Kidney (tissue), 14 donors: ENCODE results near the gene MYLK2. TPM values are rescaled to one million over a fixed set of nuclear protein-coding genes. Genes with fewer than 3 reads are reported as not detected.
"Not testable (repeated sequence)": the region's sequence is repeated elsewhere in the genome, so short reads cannot be mapped to it uniquely, and the experiment has no call there.

ENCODE experiments used
- DNase-seq, 5 donors: peaks; one replicate each; pipeline ENCODE4 v3.0.0-alpha.2; 2013 to 2020
- FAIRE-seq: peaks from 2 replicates; lab custom pipeline; 2012; peaks lifted over from hg19 to GRCh38; lab: Jason Lieb, UNC
- H3K27ac ChIP-seq, 2 donors: one replicate each; pipeline ENCODE4 v1.7.0; 2013; ENCODE audit warnings: low read depth in 2 of 2, low read length in 2 of 2, inconsistent platforms in 1 of 2
- H3K27me3 ChIP-seq: one replicate; pipeline ENCODE4 v1.7.1; 2013; ENCODE audit warnings: low read length, inconsistent platforms; ENCODE audit not compliant: control insufficient read depth, insufficient read depth
- H3K36me3 ChIP-seq, 3 donors: one replicate each; pipeline versions ENCODE4 v1.7.0 to v1.7.1; 2013; ENCODE audit warnings: low read length in 3 of 3, control low read depth in 1 of 3, inconsistent platforms in 1 of 3; ENCODE audit not compliant: insufficient read depth in 3 of 3, control insufficient read depth in 2 of 3
- H3K4me1 ChIP-seq, 3 donors: one replicate each; pipeline versions ENCODE4 v1.7.0 to v1.7.1; 2013; ENCODE audit warnings: low read length in 3 of 3, inconsistent platforms in 1 of 3, low read depth in 1 of 3; ENCODE audit not compliant: control insufficient read depth in 2 of 3, insufficient read depth in 2 of 3
- H3K4me3 ChIP-seq, 3 donors: one replicate each; pipeline versions ENCODE4 v1.7.0 to v1.8.1; 2013; ENCODE audit warnings: low read length in 3 of 3, control low read depth in 1 of 3, inconsistent platforms in 1 of 3
- H3K9ac ChIP-seq, 3 donors: one replicate each; pipeline versions ENCODE4 v1.7.0 to v1.7.1; 2013; ENCODE audit warnings: low read length in 3 of 3, control low read depth in 1 of 3, inconsistent platforms in 1 of 3
- H3K9me3 ChIP-seq, 3 donors: one replicate each; pipeline versions ENCODE4 v1.7.0 to v1.7.1; 2013; ENCODE audit warnings: low read length in 3 of 3, control low read depth in 1 of 3, inconsistent platforms in 1 of 3; ENCODE audit not compliant: control insufficient read depth in 2 of 3, insufficient read depth in 1 of 3
- intact Hi-C: fragments of 100-400 bp; cut with DNase I; formaldehyde crosslinking; loops from one replicate; pipeline ENCODE4 v1.11.1; 2022
- polyA plus RNA-seq: library from polyadenylated mRNA; stranded (reverse); fragments of 350-450 nt; fragmentation: Illumina TruSeq; extraction: RNeasy Lipid Tissue Mini Kit (QIAGEN cat#74804); gene quantifications from one replicate; pipeline ENCODE4 v1.2.3, GENCODE V29; 2014; ENCODE audit warnings: low read depth, low replicate concordance; ENCODE audit not compliant: insufficient read depth
- total RNA-seq: library from RNA; stranded (reverse); fragmentation: NEBNext Ultra II Directional; extraction: Animal tissue kit (Norgen Biotek cat#: 25700); gene quantifications from one replicate; pipeline ENCODE4 v1.2.1, GENCODE V29; 2021
- TF ChIP-seq, protein P1 (sequence below): IDR thresholded peaks from 3 replicates; pipeline ENCODE4 v1.5.1; 2012; ENCODE audit warnings: mild to moderate bottlenecking, moderate library complexity, borderline replicate concordance; ENCODE audit not compliant: insufficient read depth; ENCODE audit errors: extremely low read depth
- donor health status: control.
- donor health status: control.
- donor health status: control.
- donor health status: control.
- donor health status: control.
- donor health status: DM: yes; HTN: yes; CAD: no.
- donor health status: Normal renal cell carcinoma (clear cell type).

MYLK2 gene
- total and polyA plus RNA-seq, 2 donors from 2014 or later, result not detected

DNA sequence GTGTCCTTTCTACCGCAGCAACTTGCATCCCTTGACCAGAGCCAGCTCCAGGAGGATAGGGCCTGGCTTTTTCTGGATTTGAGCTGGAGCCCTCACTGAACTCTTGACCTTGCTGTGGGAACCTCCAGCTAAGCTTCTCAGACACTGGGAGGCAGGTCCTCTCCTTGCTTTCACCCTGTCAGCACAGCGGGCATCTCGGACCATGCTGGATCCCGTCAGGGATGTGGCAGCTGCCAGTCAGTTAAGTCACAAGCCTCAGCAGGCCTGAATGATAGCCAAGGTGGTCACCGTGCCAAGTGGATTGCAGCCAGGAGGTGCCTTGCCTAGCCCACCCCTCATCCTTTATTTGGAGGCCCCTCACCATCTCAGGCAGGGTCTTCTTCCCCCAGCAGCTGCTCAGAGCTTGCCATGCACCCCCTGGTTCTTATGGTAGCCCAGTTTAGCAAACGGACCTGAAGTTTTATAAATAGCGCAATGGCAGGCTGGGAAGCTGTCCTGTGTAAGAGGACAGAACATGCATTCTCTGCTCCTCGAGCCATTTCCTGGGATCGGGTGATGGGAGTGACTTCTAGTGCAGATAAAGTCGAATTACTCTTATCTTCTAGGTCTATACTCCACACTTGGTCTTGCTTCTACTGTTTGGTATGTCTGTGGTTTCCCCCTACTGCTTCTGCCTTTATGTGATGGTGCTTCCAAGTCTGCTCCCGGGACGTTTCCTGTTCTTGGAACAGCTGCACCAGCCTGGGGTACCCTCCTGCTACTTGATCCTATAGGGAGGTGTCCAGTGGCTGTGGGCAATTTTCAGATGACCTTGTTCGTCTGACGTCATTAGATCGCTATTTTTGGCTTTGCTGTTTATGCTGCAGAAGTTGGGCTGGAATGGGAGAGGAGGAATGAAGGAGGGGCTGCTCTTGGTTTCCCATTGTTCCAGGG is 7.1 kb upstream of the MYLK2 start:
- FAIRE-seq, result no peak
- TF ChIP-seq, protein P1, sequence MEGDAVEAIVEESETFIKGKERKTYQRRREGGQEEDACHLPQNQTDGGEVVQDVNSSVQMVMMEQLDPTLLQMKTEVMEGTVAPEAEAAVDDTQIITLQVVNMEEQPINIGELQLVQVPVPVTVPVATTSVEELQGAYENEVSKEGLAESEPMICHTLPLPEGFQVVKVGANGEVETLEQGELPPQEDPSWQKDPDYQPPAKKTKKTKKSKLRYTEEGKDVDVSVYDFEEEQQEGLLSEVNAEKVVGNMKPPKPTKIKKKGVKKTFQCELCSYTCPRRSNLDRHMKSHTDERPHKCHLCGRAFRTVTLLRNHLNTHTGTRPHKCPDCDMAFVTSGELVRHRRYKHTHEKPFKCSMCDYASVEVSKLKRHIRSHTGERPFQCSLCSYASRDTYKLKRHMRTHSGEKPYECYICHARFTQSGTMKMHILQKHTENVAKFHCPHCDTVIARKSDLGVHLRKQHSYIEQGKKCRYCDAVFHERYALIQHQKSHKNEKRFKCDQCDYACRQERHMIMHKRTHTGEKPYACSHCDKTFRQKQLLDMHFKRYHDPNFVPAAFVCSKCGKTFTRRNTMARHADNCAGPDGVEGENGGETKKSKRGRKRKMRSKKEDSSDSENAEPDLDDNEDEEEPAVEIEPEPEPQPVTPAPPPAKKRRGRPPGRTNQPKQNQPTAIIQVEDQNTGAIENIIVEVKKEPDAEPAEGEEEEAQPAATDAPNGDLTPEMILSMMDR, result no peak
- no peak overlapping the region for H3K4me3 ChIP-seq
- no peak overlapping the region for H3K9ac ChIP-seq
- H3K9me3 ChIP-seq, result no peaks in the 10 kb centered on the region
- H3K27ac ChIP-seq, result no peak overlapping the region
- peak in 3 of 5 donors; percentile 63 to 82 (median 76) for DNase-seq
- no peaks in the 10 kb centered on the region for H3K27me3 ChIP-seq
- H3K4me1 ChIP-seq, result peaks cover 0 to 9% (median 0%) of the 10 kb centered on the region in 3 donors
- intact Hi-C loops, result no loop called here
- H3K36me3 ChIP-seq, result no peaks in the 10 kb centered on the region

DNA sequence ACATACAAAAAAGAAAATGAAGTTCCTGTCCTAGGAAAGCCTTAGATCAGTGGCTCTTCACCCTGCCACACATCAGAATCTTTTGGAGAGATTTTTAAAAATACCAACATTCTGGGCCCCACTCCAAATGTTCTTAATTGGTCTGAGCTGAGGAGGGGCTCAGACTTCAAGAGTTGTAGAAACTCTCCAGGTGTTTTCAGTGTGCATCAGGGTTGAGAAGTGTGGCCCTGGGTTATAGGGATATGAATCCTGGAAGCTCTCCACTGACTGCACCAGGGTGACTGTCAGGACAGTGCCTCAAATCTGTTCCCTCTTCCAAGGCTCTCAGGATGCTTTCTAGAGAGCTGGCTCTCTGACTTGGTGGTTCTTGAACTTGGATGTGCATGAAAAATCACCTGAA is 5.5 kb upstream of the MYLK2 start:
- Histone ChIP-seq H3K9me3 (no peaks in the 10 kb centered on the region), H3K27ac (no peak overlapping the region), H3K4me1 (peaks cover 0 to 9% (median 0%) of the 10 kb centered on the region in 3 donors), H3K27me3 (no peaks in the 10 kb centered on the region), H3K9ac (no peak overlapping the region), H3K36me3 (no peaks in the 10 kb centered on the region), H3K4me3 (no peak overlapping the region)
- no peak for DNase-seq
- TF ChIP-seq, protein P1, result no peak
- FAIRE-seq, result no peak
- intact Hi-C loops, result no loop called here

DNA sequence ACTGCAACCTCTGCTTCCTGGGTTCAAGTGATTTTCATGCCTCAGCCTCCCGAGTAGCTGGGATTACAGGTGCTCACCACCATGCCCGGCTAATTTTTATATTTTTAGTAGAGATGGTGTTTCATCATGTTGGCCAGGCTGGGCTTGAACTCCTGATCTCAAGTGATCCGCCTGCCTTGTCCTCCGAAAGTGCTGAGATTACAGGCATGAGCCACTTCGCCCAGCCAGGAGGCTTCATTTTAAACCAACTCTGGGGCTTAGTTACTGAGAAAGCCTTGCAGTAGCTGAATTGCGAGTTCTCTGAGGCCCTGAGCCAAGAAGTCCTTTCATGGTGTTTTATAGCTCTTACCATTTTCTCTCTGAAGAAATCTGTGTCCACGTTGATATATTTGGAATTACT is 5.0 kb upstream of the MYLK2 start:
- FAIRE-seq, H3K4me1 ChIP-seq: not testable (repeated sequence)

DNA sequence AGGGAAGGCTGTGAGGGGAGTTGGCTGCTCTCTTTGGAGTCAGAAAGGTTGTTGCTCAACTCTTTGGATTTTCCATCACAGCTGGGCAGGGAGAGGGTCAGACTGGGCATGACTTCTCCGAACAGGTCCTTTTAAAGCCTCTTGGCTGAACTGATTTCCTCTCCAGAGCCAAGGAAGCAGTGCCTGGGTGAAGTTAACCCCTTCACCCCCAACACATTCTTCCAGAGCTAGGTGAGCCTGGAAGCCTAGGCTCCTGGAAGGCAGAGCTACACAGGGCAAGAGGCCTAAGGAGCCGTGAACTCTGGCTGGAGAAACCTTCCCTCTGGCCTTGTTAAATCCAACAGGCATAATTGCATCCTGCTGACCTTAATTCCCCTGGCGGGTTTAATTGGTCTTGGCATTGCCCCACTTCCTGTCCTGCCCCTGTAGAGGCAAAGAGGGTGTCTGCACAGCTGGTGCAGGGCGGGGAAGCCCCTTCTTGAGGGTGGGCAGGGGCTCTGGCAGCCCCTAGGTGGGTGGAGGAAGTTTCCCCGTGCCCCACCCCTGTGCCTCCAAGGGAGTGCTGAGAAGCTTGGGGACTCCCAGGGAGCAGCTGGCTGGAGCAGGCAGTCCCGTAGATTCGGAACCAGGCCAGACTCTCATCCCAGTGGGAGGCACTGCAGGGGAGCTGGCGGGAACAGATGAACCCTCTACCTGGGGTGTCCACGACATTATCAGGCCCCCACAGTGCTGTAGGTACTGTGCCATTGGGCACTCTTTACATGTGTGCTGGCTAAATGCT is 3.6 kb upstream of the MYLK2 start:
- DNase-seq (no peak), FAIRE-seq (no peak)
- TF ChIP-seq, protein P1, result no peak
- no peak overlapping the region for H3K4me3 ChIP-seq
- no peaks in the 10 kb centered on the region for H3K27me3 ChIP-seq
- H3K27ac ChIP-seq, result no peak overlapping the region
- intact Hi-C loops, result no loop called here
- H3K4me1 ChIP-seq, result peaks cover 0 to 9% (median 0%) of the 10 kb centered on the region in 3 donors
- no peaks in the 10 kb centered on the region for H3K9me3 ChIP-seq
- H3K9ac ChIP-seq, result no peak overlapping the region
- no peaks in the 10 kb centered on the region for H3K36me3 ChIP-seq

More for the DNA sequence above, 5.0 kb upstream of the MYLK2 start:
- intact Hi-C loops, DNase-seq, H3K9ac ChIP-seq, H3K27me3 ChIP-seq, H3K9me3 ChIP-seq, H3K4me3 ChIP-seq, H3K36me3 ChIP-seq, H3K27ac ChIP-seq: not testable (repeated sequence)
